LNCAP (cell line): ENCODE results near the gene MTHFD1L.

Experiments
- CTCF ChIP-seq: fragments of 450-650 bp; IDR thresholded peaks from 2 replicates; pipeline ENCODE4 v1.5.1; 2017; ENCODE audit warnings: mild to moderate bottlenecking

MTHFD1L gene

DNA sequence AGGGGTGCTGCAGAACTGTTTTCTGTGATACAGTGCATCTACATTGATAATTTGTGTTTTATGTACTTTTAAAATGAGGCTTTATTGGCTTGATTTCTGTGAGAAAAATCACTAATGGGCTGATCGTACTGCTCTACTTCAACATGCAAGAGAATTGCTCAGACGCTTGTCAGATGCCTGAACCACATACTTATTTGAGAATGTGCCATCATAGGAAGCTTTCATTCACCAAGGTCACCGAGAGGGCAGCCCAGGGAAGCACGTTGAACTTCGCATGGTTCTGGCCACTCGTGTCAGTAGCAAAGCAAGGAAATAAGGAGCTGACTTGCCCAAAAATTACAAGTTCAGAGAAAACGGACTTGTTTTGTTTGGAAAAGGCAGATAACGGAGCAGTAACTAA lies 205.8 kb downstream of the MTHFD1L start:
- TF ChIP-seq CTCF = no peak

DNA sequence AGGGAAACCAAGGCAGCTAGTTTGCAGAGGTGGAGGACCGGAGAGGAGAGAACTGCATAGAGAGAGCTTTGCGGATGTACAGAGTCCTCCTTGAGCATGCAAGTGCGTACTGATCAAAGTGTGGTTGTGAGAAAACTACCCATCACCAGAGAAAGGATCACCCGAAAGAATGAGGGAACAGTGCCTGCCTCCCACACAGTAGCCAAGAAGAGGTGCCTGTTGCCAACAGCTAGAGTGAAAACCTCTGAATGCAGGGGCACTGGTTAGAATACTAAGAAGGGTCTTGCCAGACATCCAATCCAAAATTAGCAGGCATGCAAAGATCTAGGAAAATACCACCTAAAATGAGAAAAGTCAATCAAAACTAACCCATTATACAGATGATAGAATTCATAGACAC lies 207.6 kb downstream of the MTHFD1L start:
- no peak for TF ChIP-seq CTCF

DNA sequence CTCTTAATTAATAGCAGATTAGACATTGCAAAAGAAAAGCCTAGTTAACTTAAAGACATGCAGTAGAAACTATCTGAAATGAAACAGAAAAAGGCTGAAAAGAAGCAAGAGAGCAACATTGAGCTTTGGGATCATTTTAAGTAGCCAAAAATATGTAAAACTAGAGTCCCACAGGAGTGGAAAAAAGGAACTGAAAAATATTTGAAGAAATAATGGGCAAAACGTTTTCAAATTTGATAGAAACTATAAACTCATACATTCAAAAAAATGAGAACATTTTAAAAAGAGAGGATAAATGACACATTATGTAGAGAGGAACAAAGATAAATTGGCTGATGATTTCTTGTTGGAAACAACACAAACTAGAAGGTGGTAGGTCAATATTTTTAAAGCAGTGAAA lies 208.2 kb downstream of the MTHFD1L start:
- TF ChIP-seq CTCF = no peak

DNA sequence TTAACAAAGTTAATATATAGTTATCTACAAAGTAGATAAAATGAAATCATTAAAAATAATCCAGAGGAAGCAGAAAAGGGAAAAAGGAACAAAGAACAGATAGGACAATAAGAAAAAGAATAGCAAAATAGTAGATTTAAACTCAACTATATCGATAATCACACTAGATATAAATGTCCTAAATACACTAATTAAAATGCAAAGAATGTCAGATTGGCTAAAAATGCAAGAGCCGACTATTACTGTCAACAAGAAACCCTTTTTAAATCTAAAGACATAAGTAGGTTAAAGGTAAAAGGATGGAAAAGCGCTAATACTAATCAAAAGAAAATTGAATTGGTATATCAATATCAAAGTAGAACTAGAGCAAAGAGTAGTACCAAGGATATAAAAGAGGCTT lies 209.5 kb downstream of the MTHFD1L start:
- TF ChIP-seq CTCF = no peak

DNA sequence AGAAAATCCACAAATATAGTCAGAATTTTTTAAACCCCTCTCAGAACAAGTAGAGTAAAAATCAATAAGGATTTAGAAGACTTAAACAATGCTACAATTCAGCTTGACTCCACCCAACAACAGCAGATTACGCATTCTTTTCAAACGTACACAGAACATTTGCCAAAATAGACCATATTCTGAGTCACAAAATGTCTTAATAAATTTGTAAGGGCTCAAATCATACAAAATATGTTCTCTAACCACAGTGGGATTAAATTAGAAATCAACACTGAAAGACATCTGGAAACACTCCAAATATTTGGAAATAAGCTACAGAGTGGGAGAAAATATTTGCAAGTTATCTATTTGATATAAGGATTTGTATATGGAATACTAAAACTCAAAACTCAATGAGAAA lies 210.0 kb downstream of the MTHFD1L start:
- TF ChIP-seq CTCF = no peak

DNA sequence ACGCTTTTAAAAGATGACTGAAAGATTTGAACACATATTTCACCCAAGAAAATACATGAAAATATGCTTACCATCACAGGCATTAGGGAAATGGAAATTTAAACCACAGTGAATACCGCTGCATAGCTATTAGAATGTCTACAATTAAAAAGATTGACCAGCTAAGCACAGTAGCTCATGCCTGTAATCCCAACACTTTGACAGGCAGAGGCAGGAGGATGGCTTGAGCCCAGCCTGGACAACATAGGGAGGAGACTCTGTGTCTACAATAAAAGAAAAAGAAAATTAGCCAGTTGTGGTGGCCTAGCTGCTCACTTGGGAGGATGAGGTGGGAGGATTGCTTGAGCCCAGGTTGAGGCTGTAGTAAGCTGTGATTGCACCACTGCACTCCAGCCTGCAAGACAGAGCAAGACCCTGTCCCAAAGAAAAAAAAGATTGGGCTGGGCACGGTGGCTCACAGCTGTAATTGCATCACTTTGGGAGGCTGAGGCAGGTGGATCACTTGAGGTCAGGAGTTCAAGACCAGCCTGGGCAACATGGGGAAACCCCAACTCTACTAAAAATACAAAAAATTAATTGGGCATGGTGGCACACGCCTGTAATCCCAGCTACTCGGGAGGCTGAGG lies 210.5 kb downstream of the MTHFD1L start:
- no peak for TF ChIP-seq CTCF

GRCh38 chr6:151078655-151079054 lies 213.2 kb downstream of the MTHFD1L start:
- TF ChIP-seq CTCF = no peak

GRCh38 chr6:151081656-151082055 lies 216.2 kb downstream of the MTHFD1L start:
- no peak for TF ChIP-seq CTCF
